Type B pancreatic cell (in vitro differentiated cells): ENCODE results near the gene RABL2A. TPM values are rescaled to one million over a fixed set of nuclear protein-coding genes. Genes with fewer than 3 reads are reported as not detected.
"Not testable (repeated sequence)": the region's sequence is repeated elsewhere in the genome, so short reads cannot be mapped to it uniquely, and the experiment has no call there.

Experiments used
- DNase-seq: peaks from one replicate; pipeline ENCODE4 v3.0.0; 2021; ENCODE audit warnings: mixed read lengths; ENCODE audit not compliant: unreplicated experiment; ENCODE audit errors: extremely low spot score
- H3K27ac Mint-ChIP-seq: 2 replicates; pipeline ENCODE4 v1.8.0; 2021; ENCODE audit warnings: mild to moderate bottlenecking, mixed read lengths
- H3K27me3 Mint-ChIP-seq: 2 replicates; pipeline ENCODE4 v1.8.0; 2021; ENCODE audit warnings: mixed read lengths
- H3K36me3 Mint-ChIP-seq: 2 replicates; pipeline ENCODE4 v1.8.0; 2021; ENCODE audit warnings: mixed read lengths
- H3K4me1 Mint-ChIP-seq: one replicate; pipeline ENCODE4 v1.8.0; 2021; ENCODE audit warnings: mixed read lengths; ENCODE audit not compliant: unreplicated experiment
- H3K4me3 Mint-ChIP-seq: 2 replicates; pipeline ENCODE4 v1.8.0; 2021; ENCODE audit warnings: mild to moderate bottlenecking, mixed read lengths
- H3K9me3 Mint-ChIP-seq: 2 replicates; pipeline ENCODE4 v1.8.0; 2021; ENCODE audit warnings: mixed read lengths
- total RNA-seq: library from RNA; stranded (reverse); gene quantifications from 2 replicates; pipeline ENCODE4 v1.2.1, GENCODE V29; 2021; ENCODE audit warnings: low replicate concordance

RABL2A gene
- total RNA-seq, 1 donor from 2014 or later = 47.0 TPM

DNA sequence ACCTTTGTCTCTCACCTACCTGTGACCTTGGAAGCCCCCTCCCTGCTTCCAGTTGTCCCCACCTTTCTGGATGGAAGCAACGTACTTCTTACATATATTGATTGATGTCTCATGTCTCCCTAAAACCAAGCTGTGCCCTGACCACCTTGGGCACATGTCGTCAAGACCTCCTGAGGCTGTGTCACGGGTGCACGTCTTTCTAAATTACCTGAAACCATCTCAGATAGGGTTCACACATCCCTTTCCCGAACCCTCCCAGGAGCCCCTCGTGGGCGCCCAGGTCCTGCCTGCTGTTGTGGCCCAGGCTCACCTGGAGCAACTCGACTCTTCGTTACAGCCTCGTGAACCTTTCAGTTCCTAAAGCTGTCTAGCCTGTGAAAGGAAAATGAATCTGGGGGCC, 1.2 kb upstream of the RABL2A start:
- not testable (repeated sequence) for DNase-seq, H3K4me3 Mint-ChIP-seq, H3K4me1 Mint-ChIP-seq, H3K36me3 Mint-ChIP-seq, H3K27ac Mint-ChIP-seq, H3K27me3 Mint-ChIP-seq, H3K9me3 Mint-ChIP-seq

- not testable (repeated sequence) for H3K27ac Mint-ChIP-seq, H3K36me3 Mint-ChIP-seq, H3K9me3 Mint-ChIP-seq, H3K4me3 Mint-ChIP-seq, DNase-seq, H3K27me3 Mint-ChIP-seq, H3K4me1 Mint-ChIP-seq
Observed at GRCh38 chr2:113632849-113633345, 5.8 kb downstream of the RABL2A start.

- DNase-seq, H3K9me3 Mint-ChIP-seq, H3K4me3 Mint-ChIP-seq, H3K36me3 Mint-ChIP-seq, H3K4me1 Mint-ChIP-seq, H3K27me3 Mint-ChIP-seq, H3K27ac Mint-ChIP-seq: not testable (repeated sequence)
Observed at GRCh38 chr2:113635358-113635757, 8.3 kb downstream of the RABL2A start.

- not testable (repeated sequence) for DNase-seq, H3K4me3 Mint-ChIP-seq, H3K4me1 Mint-ChIP-seq, H3K36me3 Mint-ChIP-seq, H3K27me3 Mint-ChIP-seq, H3K9me3 Mint-ChIP-seq, H3K27ac Mint-ChIP-seq
Observed at GRCh38 chr2:113636226-113636625, 9.2 kb downstream of the RABL2A start.

- not testable (repeated sequence) for H3K4me3 Mint-ChIP-seq, DNase-seq, H3K27ac Mint-ChIP-seq, H3K36me3 Mint-ChIP-seq, H3K9me3 Mint-ChIP-seq, H3K27me3 Mint-ChIP-seq, H3K4me1 Mint-ChIP-seq
Observed at GRCh38 chr2:113638084-113638483, 11.0 kb downstream of the RABL2A start.

DNA sequence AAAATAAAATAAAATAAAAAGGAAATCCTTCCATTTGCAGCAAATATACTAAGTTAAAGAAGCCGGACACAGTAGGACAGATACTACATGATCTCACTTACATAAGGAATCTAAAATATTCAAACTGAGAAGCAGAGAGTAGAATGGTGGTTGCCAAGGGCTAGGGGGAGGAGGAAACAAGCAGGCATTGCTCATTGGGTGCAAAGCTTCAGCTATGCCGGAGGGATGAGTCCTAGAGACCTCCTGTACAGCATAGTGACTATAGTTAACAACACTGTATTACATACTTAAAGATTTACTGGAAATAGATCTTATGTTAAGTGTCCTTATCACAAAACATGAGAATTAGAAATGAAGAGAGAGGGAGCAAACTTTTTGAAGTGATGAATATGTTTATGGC, 19.2 kb downstream of the RABL2A start:
- not testable (repeated sequence) for H3K27ac Mint-ChIP-seq, H3K4me3 Mint-ChIP-seq, H3K36me3 Mint-ChIP-seq, H3K27me3 Mint-ChIP-seq, H3K9me3 Mint-ChIP-seq, H3K4me1 Mint-ChIP-seq, DNase-seq

- H3K4me3 Mint-ChIP-seq, H3K36me3 Mint-ChIP-seq, H3K4me1 Mint-ChIP-seq, H3K27ac Mint-ChIP-seq, H3K27me3 Mint-ChIP-seq, H3K9me3 Mint-ChIP-seq, DNase-seq: not testable (repeated sequence)
Observed at GRCh38 chr2:113650834-113651815, 24.1 kb downstream of the RABL2A start.

DNA sequence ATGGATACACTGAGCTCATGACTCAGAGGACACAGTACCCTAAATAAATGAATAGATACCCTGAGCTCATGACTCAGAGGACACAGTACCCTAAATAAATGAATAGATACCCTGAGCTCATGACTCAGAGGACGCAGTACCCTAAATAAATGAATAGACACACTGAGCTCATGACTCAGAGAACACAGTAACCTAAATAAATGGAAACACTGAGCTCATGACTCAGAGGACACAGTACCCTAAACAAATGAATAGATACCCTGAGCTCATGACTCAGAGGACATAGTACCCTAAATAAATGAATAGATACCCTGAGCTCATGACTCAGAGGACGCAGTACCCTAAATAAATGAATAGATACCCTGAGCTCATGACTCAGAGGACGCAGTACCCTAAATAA, 25.5 kb downstream of the RABL2A start:
- not testable (repeated sequence) for H3K27me3 Mint-ChIP-seq, H3K27ac Mint-ChIP-seq, H3K4me1 Mint-ChIP-seq, DNase-seq, H3K36me3 Mint-ChIP-seq, H3K4me3 Mint-ChIP-seq, H3K9me3 Mint-ChIP-seq

GRCh38 chr2:113656031-113656624, 29.1 kb downstream of the RABL2A start:
- not testable (repeated sequence) for H3K9me3 Mint-ChIP-seq, H3K36me3 Mint-ChIP-seq, DNase-seq, H3K27me3 Mint-ChIP-seq, H3K4me1 Mint-ChIP-seq
- peak overlapping the region; percentile 84 for H3K4me3 Mint-ChIP-seq
- peak overlapping the region; percentile 82 for H3K27ac Mint-ChIP-seq

DNA sequence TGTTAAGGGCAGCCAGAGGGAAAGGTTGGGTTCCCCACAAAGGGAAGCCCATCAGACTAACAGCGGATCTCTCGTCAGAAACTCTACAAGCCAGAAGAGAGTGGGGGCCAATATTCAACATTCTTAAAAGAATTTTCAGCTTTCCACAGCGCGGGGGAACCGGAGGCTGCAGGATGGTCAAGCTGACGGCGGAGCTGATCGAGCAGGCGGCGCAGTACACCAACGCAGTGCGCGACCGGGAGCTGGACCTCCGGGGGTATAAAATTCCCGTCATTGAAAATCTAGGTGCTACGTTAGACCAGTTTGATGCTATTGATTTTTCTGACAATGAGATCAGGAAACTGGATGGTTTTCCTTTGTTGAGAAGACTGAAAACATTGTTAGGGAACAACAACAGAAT, 30.7 kb downstream of the RABL2A start:
- not testable (repeated sequence) for H3K4me1 Mint-ChIP-seq, H3K27me3 Mint-ChIP-seq, H3K9me3 Mint-ChIP-seq, H3K27ac Mint-ChIP-seq, H3K36me3 Mint-ChIP-seq, DNase-seq, H3K4me3 Mint-ChIP-seq

- H3K27ac Mint-ChIP-seq, H3K4me3 Mint-ChIP-seq, DNase-seq, H3K9me3 Mint-ChIP-seq, H3K27me3 Mint-ChIP-seq, H3K36me3 Mint-ChIP-seq, H3K4me1 Mint-ChIP-seq: not testable (repeated sequence)
Observed at GRCh38 chr2:113663285-113664060, 36.4 kb downstream of the RABL2A start.

DNA sequence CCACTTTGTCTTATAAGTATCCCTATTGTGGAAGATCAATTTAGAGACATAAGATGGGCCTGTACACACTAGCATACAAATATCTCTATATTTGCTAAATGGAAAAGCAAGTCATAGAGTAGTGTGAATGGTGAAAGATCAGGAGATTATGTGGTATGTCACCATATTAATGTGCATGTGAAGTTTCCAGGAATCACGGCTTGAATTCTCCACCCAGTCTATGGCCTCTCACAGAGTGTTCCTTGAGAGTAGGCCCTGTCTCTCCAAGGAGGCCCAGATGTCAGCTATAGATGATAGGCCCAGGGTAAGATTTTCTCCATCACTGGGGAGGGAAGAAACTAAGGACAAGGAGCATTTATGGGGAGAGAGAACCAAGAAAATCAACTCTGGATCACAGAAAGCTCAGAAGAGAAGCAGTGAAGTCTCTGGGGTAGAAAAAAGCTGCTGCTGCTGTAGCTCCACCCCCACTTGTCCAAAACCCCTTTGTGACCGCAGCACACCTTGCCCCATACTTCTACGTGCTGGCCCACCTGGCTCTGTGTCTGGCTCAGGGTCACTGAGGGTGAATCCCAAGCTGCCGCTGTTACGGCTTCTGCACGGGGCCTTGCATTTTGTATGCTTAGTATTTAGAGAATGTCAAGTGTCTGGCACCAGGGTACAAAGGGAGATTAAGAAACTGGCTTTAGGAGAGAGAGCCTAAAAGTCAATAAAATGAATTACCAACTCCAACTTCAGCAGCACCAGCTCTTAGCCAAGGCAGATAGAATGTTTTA, 37.9 kb downstream of the RABL2A start:
- not testable (repeated sequence) for H3K36me3 Mint-ChIP-seq, H3K4me3 Mint-ChIP-seq, DNase-seq, H3K4me1 Mint-ChIP-seq, H3K9me3 Mint-ChIP-seq, H3K27ac Mint-ChIP-seq, H3K27me3 Mint-ChIP-seq

DNA sequence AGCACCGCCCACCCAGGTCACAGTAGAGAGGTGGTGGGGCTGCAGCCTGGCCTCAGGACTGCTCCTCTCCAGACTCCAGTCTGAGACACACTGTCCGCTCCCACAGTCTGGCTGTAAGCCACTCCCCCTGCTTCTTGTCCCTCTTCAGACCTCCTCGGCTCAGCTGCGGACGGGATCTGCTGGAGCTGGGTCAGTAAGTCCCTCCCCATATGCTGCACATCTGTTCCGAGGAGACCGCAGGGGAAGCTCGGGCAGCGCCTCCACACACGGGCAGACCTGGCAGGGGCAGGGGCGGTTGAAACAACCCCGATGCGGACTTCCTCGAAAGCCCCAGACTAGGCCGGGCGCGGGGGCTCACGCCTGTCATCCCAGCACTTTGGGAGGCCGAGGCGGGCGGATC, 41.9 kb downstream of the RABL2A start:
- DNase-seq, H3K27me3 Mint-ChIP-seq, H3K4me1 Mint-ChIP-seq, H3K9me3 Mint-ChIP-seq, H3K27ac Mint-ChIP-seq, H3K36me3 Mint-ChIP-seq, H3K4me3 Mint-ChIP-seq: not testable (repeated sequence)
